ENCODE data around the gene ZNF165. TPM values are rescaled to one million over a fixed set of nuclear protein-coding genes. Genes with fewer than 3 reads are reported as not detected.

ZNF165 gene
- total RNA-seq, 4 donors from 2014 or later: 1.1 to 2.1 (median 1.2) TPM; not detected in 1

GRCh38 chr6:28134015-28134414 is 53.6 kb downstream of the ZNF165 start:
- TF ChIP-seq POLR2A (IDR thresholded peaks at IDR 0.05) (no peak), CTCF (IDR thresholded peaks at IDR 0.05) (peak in 1 of 4 experiments; percentile 4)
- Histone ChIP-seq H3K27me3 (no peaks in the 10 kb centered on the region), H3K36me3 (no peaks in the 10 kb centered on the region), H3K27ac (no peak overlapping the region), H3K4me1 (no peaks in the 10 kb centered on the region), H3K4me3 (no peak overlapping the region), H3K9me3 (no peaks in the 10 kb centered on the region)
- intact Hi-C loops (cut with DNase I; ENCODE audit: low total_unique reads): loop anchor here (10.0 kb wide), 1 partner anchor 221 kb away; no protein-coding TSS in a partner anchor
- no peak for DNase-seq

GRCh38 chr6:28134716-28135115 is 54.3 kb downstream of the ZNF165 start:
- no peak for DNase-seq
- H3K4me1 ChIP-seq: no peaks in the 10 kb centered on the region
- H3K27ac ChIP-seq: no peak overlapping the region
- no peak overlapping the region for H3K4me3 ChIP-seq
- H3K27me3 ChIP-seq: no peaks in the 10 kb centered on the region
- H3K9me3 ChIP-seq: no peaks in the 10 kb centered on the region
- intact Hi-C loops (cut with DNase I; ENCODE audit: low total_unique reads): loop anchor here (10.0 kb wide), 1 partner anchor 220 kb away; no protein-coding TSS in a partner anchor
- H3K36me3 ChIP-seq: no peaks in the 10 kb centered on the region
- TF ChIP-seq CTCF (IDR thresholded peaks at IDR 0.05) (no peak), POLR2A (IDR thresholded peaks at IDR 0.05) (no peak)

GRCh38 chr6:28135393-28135792 is 55.0 kb downstream of the ZNF165 start:
- TF ChIP-seq CTCF (IDR thresholded peaks at IDR 0.05) (no peak), POLR2A (IDR thresholded peaks at IDR 0.05) (no peak)
- H3K36me3 ChIP-seq: no peaks in the 10 kb centered on the region
- intact Hi-C loops (cut with DNase I; ENCODE audit: low total_unique reads): loop anchor here (10.0 kb wide), 1 partner anchor 219 kb away; no protein-coding TSS in a partner anchor
- no peaks in the 10 kb centered on the region for H3K4me1 ChIP-seq
- no peak for DNase-seq
- no peaks in the 10 kb centered on the region for H3K27me3 ChIP-seq
- no peaks in the 10 kb centered on the region for H3K9me3 ChIP-seq
- H3K27ac ChIP-seq: peak overlapping the region in 1 of 2 donors; percentile 98
- no peak overlapping the region for H3K4me3 ChIP-seq

GRCh38 chr6:28136585-28137504 is 56.5 kb downstream of the ZNF165 start:
- Histone ChIP-seq H3K4me3 (peak overlapping the region; percentile 82 to 93), H3K4me1 (no peaks in the 10 kb centered on the region), H3K27ac (peak overlapping the region; percentile 98), H3K36me3 (no peaks in the 10 kb centered on the region), H3K27me3 (no peaks in the 10 kb centered on the region), H3K9me3 (no peaks in the 10 kb centered on the region)
- peak; percentile 92 to 95 for DNase-seq
- intact Hi-C loops (cut with DNase I; ENCODE audit: low total_unique reads): loop anchor here (10.0 kb wide), 1 partner anchor 218 kb away; no protein-coding TSS in a partner anchor
- TF ChIP-seq CTCF (IDR thresholded peaks at IDR 0.05) (no peak), POLR2A (IDR thresholded peaks at IDR 0.05) (peak in 1 of 2 donors; percentile 27)

- Histone ChIP-seq H3K36me3 (no peaks in the 10 kb centered on the region), H3K4me1 (no peaks in the 10 kb centered on the region), H3K9me3 (no peaks in the 10 kb centered on the region), H3K4me3 (peak overlapping the region; percentile 82 to 93), H3K27ac (peak overlapping the region; percentile 98), H3K27me3 (no peaks in the 10 kb centered on the region)
- intact Hi-C loops (cut with DNase I; ENCODE audit: low total_unique reads): loop anchor here (10.0 kb wide), 1 partner anchor 217 kb away; no protein-coding TSS in a partner anchor
- DNase-seq: no peak
- no peak for TF ChIP-seq CTCF (IDR thresholded peaks at IDR 0.05)
- TF ChIP-seq POLR2A (IDR thresholded peaks at IDR 0.05): no peak
These were observed 57.2 kb downstream of the ZNF165 start for GRCh38 chr6:28137505-28137981.

Data from uterus (tissue), 4 donors.